ENCODE measurements around the gene ZNRF3. TPM values are rescaled to one million over a fixed set of nuclear protein-coding genes. Genes with fewer than 3 reads are reported as not detected.
A peak's percentile ranks its signal among the peaks of the same experiment; 100 is the strongest.

The ZNRF3 gene
- polyA plus RNA-seq, 1 donor = 11.7 TPM

GRCh38 chr22:29040385-29041275 is 157.3 kb downstream of the ZNRF3 start:
- peak; percentile 80 for DNase-seq

GRCh38 chr22:29041408-29041807 is 158.0 kb downstream of the ZNRF3 start:
- no peak for DNase-seq

DNA sequence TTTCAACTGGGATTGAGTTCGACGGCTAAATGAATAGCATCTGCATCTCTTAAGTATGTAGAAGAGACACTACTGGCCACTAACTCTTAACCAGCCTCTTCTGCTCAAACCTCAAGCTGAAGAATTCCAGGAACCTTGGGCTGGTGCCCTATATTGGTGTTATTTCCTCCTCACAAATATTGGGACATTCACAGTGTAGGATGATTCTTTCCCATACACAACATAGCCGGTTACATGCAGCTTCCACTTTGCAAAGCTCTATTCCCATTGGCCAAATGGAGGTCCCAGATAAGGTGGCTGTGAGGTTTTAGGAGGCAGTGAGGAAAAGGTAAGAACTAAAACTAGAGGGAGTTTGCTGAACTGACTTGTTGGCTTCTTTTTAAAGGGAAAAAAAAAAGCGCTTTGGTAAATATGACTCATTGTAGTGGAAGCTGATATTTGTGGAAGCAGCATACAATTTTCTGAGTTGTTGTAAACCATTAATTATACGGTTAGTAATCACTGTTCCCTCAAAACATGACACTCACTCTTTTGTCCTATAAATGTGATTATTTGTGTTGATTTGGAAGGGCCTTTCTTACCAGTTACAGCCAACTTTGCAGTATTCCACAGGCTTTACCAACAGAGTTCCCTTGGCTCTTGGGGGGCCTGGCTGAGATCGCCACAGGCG is 160.7 kb downstream of the ZNRF3 start:
- no peak for DNase-seq

GRCh38 chr22:29044657-29045176 is 161.3 kb downstream of the ZNRF3 start:
- DNase-seq = no peak

- no peak for DNase-seq
Observed at GRCh38 chr22:29048822-29049654, 165.7 kb downstream of the ZNRF3 start.

- no peak for DNase-seq
Observed at GRCh38 chr22:29049655-29050263, 166.4 kb downstream of the ZNRF3 start.

- DNase-seq = no peak
Observed at GRCh38 chr22:29050457-29050856, 167.1 kb downstream of the ZNRF3 start.

GRCh38 chr22:29053048-29053702 is 169.8 kb downstream of the ZNRF3 start:
- DNase-seq = no peak

DNA sequence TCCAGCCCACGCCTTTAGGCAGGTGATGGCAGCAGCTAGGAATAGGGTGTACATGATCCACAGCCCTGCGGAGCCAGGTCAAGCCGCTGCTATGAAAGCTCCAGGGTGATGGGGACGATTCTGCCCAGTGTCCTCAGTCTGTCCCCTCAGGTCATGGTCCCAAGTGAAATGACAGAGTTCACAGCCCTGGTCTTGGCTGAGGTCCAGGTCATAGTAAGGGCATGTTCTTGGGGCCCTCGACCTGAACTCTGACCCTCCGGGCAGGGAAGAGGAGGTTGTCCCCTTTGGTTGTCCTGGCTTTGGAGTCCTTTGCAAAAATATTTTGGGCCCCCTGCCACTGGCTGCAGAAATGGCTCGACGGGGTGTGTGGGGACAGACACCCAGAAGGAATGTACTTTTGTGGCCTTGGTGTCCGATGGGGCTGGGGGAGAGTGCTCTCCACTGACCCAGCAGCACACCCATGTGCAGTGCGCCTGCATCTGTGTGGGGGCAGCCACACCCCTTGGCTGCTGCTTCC is 170.9 kb downstream of the ZNRF3 start:
- DNase-seq = no peak

GRCh38 chr22:29055192-29055830 is 171.9 kb downstream of the ZNRF3 start:
- no peak for DNase-seq

DNA sequence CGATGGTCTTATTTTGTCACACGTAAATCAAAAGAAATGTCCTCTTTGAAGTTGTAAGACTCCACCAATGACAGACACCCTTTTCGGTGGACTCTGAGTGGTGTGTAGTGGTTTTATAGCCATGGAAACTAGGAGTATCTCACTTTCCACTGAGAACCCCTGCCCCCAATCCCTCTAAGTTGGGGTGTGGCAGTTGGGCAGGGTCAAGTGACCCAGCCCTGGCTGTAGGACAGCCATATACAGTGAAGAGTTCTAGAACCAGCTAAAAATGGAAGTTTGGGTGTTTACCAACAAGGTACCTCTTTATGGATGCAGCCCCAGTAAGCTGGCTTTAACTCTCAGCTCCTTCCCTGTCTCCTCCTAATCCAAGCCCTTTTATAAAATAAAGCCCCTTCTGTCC is 173.1 kb downstream of the ZNRF3 start:
- DNase-seq = no peak

DNA sequence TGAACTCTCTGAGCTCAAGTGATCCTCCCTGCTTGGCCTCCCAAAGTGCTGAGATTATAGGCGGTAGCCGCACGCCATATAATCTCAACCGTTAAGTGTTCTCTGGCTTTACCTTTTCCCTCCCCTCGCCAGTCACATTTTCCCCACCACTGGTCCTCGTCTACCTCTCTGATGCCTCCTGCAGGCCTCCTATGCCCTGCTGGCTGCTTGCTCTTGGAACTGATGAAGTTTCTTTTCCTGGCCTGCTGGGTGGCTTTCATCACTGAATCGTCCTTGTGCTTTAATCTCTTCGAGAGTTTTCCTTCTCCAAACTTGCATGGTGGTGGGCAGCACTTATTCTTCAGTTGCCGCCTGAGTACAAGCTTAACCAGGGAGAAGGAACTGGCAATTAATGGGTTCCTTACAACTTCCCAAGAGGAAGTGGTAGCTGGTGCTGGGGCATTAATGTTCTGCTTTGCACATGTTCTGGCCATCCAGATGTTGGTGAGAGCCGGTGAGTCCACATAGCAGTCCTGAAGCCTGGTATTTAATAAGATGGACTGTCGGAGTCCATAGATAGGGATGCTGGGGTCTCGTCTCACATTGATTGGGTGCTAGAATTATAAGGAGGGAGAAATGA is 177.0 kb downstream of the ZNRF3 start:
- no peak for DNase-seq

DNA sequence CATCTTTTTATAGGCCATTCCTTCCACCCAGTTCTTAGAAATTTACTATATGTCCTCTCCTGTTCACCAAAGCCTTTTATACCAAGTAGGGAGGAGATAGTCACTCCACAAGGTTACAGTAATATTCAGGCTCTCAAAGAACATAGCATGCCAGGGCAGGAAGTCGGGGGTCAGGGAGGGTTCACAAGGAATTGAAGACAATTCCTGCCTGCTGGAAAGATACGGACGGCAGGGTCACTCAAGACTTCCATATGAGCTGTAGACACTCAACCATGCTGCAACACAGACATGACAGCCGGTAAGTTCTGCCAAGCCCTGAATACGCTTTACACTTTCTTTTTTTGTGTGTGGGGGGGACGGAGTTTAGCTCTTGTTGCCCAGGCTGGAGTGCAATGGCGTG is 177.6 kb downstream of the ZNRF3 start:
- no peak for DNase-seq

DNA sequence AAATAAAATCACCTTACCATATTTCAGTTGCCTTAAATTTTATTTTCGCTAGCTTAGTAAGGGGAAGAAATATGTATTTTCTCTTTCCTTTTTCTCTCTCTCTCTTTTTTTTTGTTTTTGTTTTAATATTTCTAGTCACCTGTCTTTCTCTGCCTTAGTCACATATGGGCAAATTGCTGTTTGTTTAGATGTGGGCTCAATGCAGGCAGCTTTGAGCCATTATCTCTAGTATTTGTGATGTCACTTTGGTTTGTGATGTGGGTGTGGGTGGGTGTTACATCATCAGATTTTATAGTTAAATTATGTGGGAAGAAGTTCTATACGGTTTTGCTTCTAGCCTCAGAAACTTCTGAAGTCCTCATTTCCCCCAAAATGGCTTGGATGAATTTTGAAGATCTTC is 178.4 kb downstream of the ZNRF3 start, which contains the start of gene C22orf31:
Gene C22orf31, minus strand, starts transcription at position 59 of the 400 bp plus-strand sequence. Its CDS starts 39 bp downstream, at position 20.
- DNase-seq = no peak

DNA sequence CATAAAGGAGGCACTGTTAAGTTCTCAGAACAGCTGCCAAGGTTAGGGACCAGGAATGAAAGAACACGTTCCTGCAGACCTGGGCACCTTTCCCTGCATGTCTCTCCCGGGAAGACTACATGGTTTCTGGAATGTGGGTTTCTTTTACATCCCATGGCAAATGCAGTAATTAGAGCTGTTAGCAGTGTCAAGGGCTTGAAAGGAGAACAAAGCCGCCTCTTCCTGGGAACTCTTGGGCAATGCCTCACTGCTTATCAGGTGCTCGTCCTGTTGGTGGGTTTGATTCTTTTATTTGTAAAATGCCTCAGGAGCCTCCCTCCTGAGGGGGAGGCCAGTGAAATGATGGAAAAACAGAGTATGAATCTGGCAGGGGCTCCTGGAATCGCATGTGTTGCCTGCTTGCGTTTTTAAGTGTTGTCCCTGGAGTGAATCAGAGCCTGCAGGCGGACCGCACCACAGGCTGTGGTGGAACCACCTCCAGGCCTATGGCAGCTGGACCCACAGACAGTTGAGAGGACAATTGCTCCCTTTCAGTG is 179.0 kb downstream of the ZNRF3 start:
- no peak for DNase-seq

DNA sequence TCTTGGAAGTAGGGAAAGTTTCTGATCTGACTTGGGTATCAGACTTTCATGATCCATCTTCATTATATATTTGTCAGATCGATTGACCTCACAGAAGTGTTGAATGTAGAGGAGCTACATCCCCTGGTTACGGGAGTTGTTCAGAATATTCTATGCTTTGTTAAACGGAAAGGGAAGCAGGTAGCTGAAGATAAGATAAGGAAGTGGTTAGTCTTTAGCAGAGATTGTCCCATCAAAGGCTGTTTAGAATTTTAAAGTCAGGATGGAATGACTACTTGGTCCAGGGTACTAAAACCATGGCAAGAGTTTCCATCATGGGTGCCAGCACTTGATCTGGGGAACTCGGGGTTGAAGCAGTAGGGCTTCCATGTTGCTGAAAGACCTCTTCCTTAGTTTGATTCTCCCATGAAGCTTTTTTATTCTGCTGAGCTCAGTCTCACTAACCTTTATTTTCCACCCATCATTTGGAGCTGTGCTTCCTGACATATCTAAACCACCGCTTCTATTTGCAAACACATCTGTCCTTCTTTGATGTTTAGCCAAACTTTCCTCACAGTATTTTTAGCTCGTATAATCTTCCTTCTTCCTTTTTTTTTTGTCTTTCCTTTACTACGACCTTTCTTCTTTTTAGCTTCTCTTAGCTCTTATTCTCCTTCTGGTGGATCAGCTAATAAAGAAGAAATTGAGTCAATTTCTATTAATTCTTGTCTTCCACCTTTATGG is 182.3 kb downstream of the ZNRF3 start:
- no peak for DNase-seq

DNA sequence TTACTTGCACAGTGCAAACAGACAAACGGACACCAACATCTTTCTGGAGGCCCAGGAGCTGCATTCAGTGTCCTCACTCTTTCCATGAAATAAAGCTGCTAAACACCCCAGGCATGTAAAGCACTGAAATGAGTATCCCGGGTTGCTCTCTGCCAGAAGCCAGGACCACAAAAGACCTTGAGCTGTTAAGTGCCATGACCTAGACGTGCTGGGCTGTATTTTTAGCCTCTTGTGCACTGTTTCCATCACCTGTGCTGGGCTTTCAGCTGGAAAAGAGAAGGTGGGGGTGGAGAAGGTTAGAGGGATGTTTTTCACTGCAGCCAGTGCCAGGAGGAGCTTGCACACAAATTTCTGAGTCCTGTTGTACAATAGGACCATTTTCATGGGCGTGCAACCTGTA is 186.1 kb downstream of the ZNRF3 start:
- DNase-seq = no peak

GRCh38 chr22:29070490-29070889 is 187.1 kb downstream of the ZNRF3 start:
- DNase-seq = no peak

DNA sequence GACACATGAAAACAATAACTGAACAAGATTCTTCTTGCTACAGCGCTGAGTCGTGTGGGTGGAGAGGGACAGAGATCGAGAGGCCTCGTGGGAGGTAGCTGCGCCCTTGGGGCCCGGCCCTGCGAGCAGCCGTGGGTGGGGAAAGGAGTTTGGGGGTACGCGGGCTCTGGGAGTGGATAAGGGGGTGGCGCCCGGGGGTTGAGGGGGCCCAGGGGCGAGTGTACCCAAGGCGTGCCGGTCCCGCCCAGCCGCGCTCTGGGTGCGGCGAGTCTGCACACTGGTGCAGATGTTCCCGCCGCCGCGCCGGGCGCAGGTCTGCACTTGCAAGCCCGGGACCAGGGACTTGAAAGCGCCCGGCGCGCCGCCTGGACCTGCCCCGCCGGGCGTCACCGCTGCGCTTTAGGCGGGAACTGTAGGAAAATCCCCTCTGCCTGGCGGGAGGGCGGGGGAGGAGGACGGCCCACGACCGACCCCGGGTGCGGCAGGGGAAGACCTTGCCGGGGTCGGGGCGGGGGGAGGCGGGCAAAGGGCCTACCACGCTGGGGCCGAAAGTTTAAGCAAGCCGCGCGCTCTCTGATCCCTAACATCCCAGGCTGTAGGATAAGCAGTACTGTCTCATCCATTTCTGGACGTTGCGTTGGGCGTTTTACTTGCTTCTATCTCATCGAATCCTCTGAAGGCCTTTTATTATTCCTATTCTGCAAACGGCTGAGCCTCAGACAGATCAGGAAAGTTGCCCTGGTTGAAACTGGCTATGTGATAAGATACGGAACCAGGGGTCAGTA is 188.1 kb downstream of the ZNRF3 start:
- DNase-seq = peak; percentile 54
